Neutrophil (primary cell): Measurements from ENCODE around the gene CD14.
"Not testable (repeated sequence)": the region's sequence is repeated elsewhere in the genome, so short reads cannot be mapped to it uniquely, and the experiment has no call there.

Experiments
- H3K27ac ChIP-seq: fragments of 200-600 bp; sonication (generic); 2 replicates; pipeline ENCODE4 v1.5.1; 2016; ENCODE audit warnings: mild to moderate bottlenecking, moderate library complexity
- H3K27me3 ChIP-seq: fragments of 200-600 bp; sonication (generic); 2 replicates; pipeline ENCODE4 v1.6.0; 2016; ENCODE audit warnings: mild to moderate bottlenecking
- H3K36me3 ChIP-seq: fragments of 200-600 bp; sonication (generic); 2 replicates; pipeline ENCODE4 v1.5.1; 2017
- H3K4me1 ChIP-seq, 2 experiments: fragments of 200-600 bp in 1 of 2; sonication (generic) in 1 of 2; 1 replicate in 1 of 2; 2 replicates in 1 of 2; pipeline versions ENCODE4 v1.5.1 to v1.6.1; 2013 to 2016; ENCODE audit warnings: low read depth in 1 of 2, low read length in 1 of 2, mild to moderate bottlenecking in 1 of 2, moderate library complexity in 1 of 2; ENCODE audit not compliant: control insufficient read depth in 1 of 2, insufficient read depth in 1 of 2
- H3K4me3 ChIP-seq, 2 experiments: fragments of 200-600 bp in 1 of 2; sonication (generic) in 1 of 2; 1 replicate in 1 of 2; 2 replicates in 1 of 2; pipeline ENCODE4 v1.5.1; 2013 to 2016; ENCODE audit warnings: low read depth in 1 of 2, low read length in 1 of 2, mild to moderate bottlenecking in 1 of 2, moderate library complexity in 1 of 2
- H3K9me3 ChIP-seq: fragments of 200-600 bp; sonication (generic); 2 replicates; pipeline ENCODE4 v1.5.1; 2016
- CTCF ChIP-seq: fragments of 200-600 bp; sonication (generic); IDR thresholded peaks from 2 replicates; pipeline ENCODE4 v1.5.1; 2016; ENCODE audit warnings: antibody characterized with exemption

Gene CD14

GRCh38 chr5:140673187-140673976 is 40.4 kb upstream of the CD14 start, which contains the start of gene DND1:
DND1 (minus strand) TSS chr5:140673576; CDS start chr5:140673542, 34 bp downstream.
- TF ChIP-seq CTCF = no peak
- Histone ChIP-seq H3K9me3 (no peaks in the 10 kb centered on the region), H3K4me1 (no peaks in the 10 kb centered on the region), H3K4me3 (no peak within 1 kb of the TSS), H3K27ac (peak within 1 kb of the TSS; percentile 8), H3K36me3 (peaks cover 96% of the 10 kb centered on the region), H3K27me3 (no peaks in the 10 kb centered on the region)

- Histone ChIP-seq H3K36me3 (peaks cover 94% of the 10 kb centered on the region), H3K4me3 (no peak overlapping the region), H3K27ac (no peak overlapping the region), H3K27me3 (no peaks in the 10 kb centered on the region), H3K4me1 (no peaks in the 10 kb centered on the region), H3K9me3 (no peaks in the 10 kb centered on the region)
- TF ChIP-seq CTCF = no peak
Observed at GRCh38 chr5:140672455-140673186, 39.6 kb upstream of the CD14 start.

- Histone ChIP-seq H3K36me3 (peaks cover 84% of the 10 kb centered on the region), H3K9me3 (no peaks in the 10 kb centered on the region)
- TF ChIP-seq CTCF = no peak
Observed at GRCh38 chr5:140671472-140672125, 38.6 kb upstream of the CD14 start.

GRCh38 chr5:140671035-140671434 is 38.1 kb upstream of the CD14 start:
- H3K36me3 ChIP-seq = peaks cover 78% of the 10 kb centered on the region
- not testable (repeated sequence) for H3K4me1 ChIP-seq, H3K27ac ChIP-seq, H3K4me3 ChIP-seq, H3K9me3 ChIP-seq, H3K27me3 ChIP-seq

More at GRCh38 chr5:140671472-140672125, 38.6 kb upstream of the CD14 start:
- Histone ChIP-seq H3K27me3 (no peaks in the 10 kb centered on the region), H3K4me1 (no peaks in the 10 kb centered on the region), H3K27ac (no peak overlapping the region), H3K4me3 (no peak overlapping the region)

GRCh38 chr5:140664359-140665119 is 31.6 kb upstream of the CD14 start, which contains the start of gene WDR55:
WDR55 (plus strand) TSS chr5:140664904; CDS start chr5:140664913, 9 bp downstream.
- H3K27ac ChIP-seq = peak within 1 kb of the TSS; percentile 96
- no peaks in the 10 kb centered on the region for H3K9me3 ChIP-seq
- H3K36me3 ChIP-seq = peaks cover 54% of the 10 kb centered on the region
- no peaks in the 10 kb centered on the region for H3K27me3 ChIP-seq
- TF ChIP-seq CTCF = peak; percentile 42
- H3K4me3 ChIP-seq = peak within 1 kb of the TSS; percentile 92 to 97
- peaks cover 26 to 27% of the 10 kb centered on the region in 2 experiments for H3K4me1 ChIP-seq
